Measurements from ENCODE around the gene DNASE1.

Gene DNASE1

GRCh38 chr16:3638916-3639644 lies 15.4 kb upstream of the DNASE1 start:
- TF ChIP-seq CEBPB (IDR thresholded peaks at IDR 0.05) (no peak), YY1 (IDR thresholded peaks at IDR 0.05; ENCODE audit: low read depth) (no peak), EGR1 (IDR thresholded peaks at IDR 0.05) (no peak), FOXM1 (IDR thresholded peaks at IDR 0.05; ENCODE audit: borderline replicate concordance, low read depth) (no peak), REST (IDR thresholded peaks at IDR 0.05; ENCODE audit: low read depth) (no peak), EP300 (IDR thresholded peaks at IDR 0.05; ENCODE audit: borderline replicate concordance) (no peak), CREB1 (IDR thresholded peaks at IDR 0.05; ENCODE audit: low read depth) (no peak)
- TF ChIP-seq, protein P1, sequence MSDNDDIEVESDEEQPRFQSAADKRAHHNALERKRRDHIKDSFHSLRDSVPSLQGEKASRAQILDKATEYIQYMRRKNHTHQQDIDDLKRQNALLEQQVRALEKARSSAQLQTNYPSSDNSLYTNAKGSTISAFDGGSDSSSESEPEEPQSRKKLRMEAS (IDR thresholded peaks at IDR 0.05), result no peak
- TF ChIP-seq, protein P2, sequence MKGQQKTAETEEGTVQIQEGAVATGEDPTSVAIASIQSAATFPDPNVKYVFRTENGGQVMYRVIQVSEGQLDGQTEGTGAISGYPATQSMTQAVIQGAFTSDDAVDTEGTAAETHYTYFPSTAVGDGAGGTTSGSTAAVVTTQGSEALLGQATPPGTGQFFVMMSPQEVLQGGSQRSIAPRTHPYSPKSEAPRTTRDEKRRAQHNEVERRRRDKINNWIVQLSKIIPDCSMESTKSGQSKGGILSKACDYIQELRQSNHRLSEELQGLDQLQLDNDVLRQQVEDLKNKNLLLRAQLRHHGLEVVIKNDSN (IDR thresholded peaks at IDR 0.05), result no peak

- no peak for TF ChIP-seq NFIC (IDR thresholded peaks at IDR 0.05)
- TF ChIP-seq, protein P2 (IDR thresholded peaks at IDR 0.05), result no peak
- no peak for TF ChIP-seq RAD21 (IDR thresholded peaks at IDR 0.05; ENCODE audit: low read depth)
- no peak for TF ChIP-seq ZBTB7A (IDR thresholded peaks at IDR 0.05; ENCODE audit: low read depth)
- no peak for TF ChIP-seq CREB1 (IDR thresholded peaks at IDR 0.05; ENCODE audit: low read depth)
- no peak for TF ChIP-seq TCF12 (IDR thresholded peaks at IDR 0.05; ENCODE audit: low read depth)
- TF ChIP-seq FOXM1 (IDR thresholded peaks at IDR 0.05; ENCODE audit: borderline replicate concordance, low read depth), result no peak
- no peak for TF ChIP-seq CEBPB (IDR thresholded peaks at IDR 0.05)
- TF ChIP-seq, protein P1 (IDR thresholded peaks at IDR 0.05), result no peak
- TF ChIP-seq EP300 (IDR thresholded peaks at IDR 0.05; ENCODE audit: borderline replicate concordance), result no peak
- TF ChIP-seq YY1 (IDR thresholded peaks at IDR 0.05; ENCODE audit: low read depth), result no peak
These were observed 14.3 kb upstream of the DNASE1 start for GRCh38 chr16:3640207-3640606.

DNA sequence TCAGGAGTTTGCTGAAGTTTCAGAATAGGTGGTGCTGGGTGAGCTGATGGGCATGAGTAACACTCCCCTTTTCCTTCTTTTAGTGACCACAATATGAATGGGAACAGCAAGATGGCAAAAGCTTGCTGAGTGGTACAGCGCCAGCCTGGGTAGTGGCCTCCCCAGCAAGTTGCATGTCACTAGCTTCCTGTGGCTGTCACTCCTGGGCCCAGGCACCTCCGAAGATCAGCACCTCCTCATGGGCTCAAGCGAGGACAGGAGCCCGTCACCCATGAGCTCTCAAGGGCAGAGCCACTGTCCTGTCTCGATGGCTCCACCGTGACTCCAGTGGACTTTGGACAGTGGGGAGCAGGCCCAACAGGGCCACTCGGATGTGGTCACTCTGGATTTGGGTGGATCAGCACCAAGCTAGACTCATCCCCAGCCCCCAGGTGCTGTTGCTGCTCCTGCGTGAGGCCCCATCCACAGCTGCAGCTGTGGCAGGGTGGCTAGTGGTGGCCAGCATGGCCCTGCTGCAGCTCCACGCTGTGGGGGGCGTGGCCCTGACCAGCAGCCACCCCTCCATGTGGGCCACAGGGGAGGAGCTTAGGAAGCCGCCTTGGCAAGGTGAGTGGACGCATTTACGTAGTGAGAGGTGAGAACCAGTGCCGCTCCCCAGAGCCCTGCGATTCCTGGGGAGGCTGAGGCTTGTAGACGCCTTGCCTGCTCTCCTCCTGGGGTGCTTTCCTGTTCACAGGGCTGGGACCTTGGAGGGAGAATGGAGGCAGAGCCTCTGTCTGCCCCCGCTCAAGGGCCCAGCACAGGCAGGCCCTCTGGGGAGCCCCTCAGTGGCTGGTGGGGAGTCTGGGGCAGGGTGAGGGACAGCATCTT lies 13.6 kb upstream of the DNASE1 start:
- TF ChIP-seq YY1 (IDR thresholded peaks at IDR 0.05; ENCODE audit: low read depth) (no peak), ZBTB7A (IDR thresholded peaks at IDR 0.05; ENCODE audit: low read depth) (no peak)
- TF ChIP-seq, protein P2 (IDR thresholded peaks at IDR 0.05), result no peak

DNA sequence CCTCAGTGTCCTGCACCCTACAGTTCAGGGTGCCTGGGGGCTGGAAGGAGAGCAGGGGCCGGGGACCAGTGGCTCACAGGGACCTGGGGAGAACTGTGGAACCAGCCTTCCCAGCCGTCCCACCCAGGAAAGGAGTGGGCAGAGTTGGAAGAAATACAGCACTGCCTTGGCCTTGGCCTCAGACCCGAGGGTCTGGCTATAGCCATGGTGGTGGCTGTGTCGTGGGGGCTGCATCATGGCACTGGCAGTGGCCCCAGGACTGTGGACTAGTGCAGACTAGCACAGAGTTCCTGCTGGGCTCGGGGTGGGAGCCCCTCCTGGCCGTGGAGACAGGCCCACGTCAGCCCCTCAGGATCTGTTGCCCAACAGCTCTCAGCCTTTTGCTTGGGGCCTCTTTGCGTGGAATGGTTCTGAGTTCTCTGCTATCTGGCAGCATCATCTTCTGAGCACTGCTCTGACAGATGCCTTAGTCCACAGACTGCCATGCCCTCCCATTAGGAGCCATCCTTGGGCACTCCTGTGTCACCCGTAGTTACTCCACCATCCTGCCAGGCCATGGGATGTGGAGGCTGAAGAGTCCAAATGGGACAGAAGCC lies 12.6 kb upstream of the DNASE1 start:
- TF ChIP-seq TCF12 (IDR thresholded peaks at IDR 0.05; ENCODE audit: low read depth) (no peak), CEBPB (IDR thresholded peaks at IDR 0.05) (no peak), TEAD4 (IDR thresholded peaks at IDR 0.05) (no peak), TAF1 (IDR thresholded peaks at IDR 0.05; ENCODE audit: low read depth) (no peak), NFIC (IDR thresholded peaks at IDR 0.05) (no peak), EP300 (IDR thresholded peaks at IDR 0.05; ENCODE audit: borderline replicate concordance) (no peak), REST (IDR thresholded peaks at IDR 0.05; ENCODE audit: low read depth) (no peak), FOXM1 (IDR thresholded peaks at IDR 0.05; ENCODE audit: borderline replicate concordance, low read depth) (no peak), RAD21 (IDR thresholded peaks at IDR 0.05; ENCODE audit: low read depth) (no peak), YY1 (IDR thresholded peaks at IDR 0.05; ENCODE audit: low read depth) (no peak)
